Stimulated activated CD4-positive, alpha-beta T cell treated with anti-CD3 and anti-CD28 coated beads, Interleukin-1b, Interleukin-23, amount 100 ng/mL, for 4 hours (primary cell): ENCODE data around the gene IL13RA1.
"Not testable (repeated sequence)": the region's sequence is repeated elsewhere in the genome, so short reads cannot be mapped to it uniquely, and the experiment has no call there.

Experiments used
- DNase-seq, 2 donors: peaks; one replicate each; pipeline ENCODE4 v3.0.0-alpha.2; 2020; ENCODE audit warnings: low read depth in 2 of 2

Gene IL13RA1

GRCh38 chrX:118729042-118729652 is 1.7 kb downstream of the IL13RA1 start:
- DNase-seq: no peak

DNA sequence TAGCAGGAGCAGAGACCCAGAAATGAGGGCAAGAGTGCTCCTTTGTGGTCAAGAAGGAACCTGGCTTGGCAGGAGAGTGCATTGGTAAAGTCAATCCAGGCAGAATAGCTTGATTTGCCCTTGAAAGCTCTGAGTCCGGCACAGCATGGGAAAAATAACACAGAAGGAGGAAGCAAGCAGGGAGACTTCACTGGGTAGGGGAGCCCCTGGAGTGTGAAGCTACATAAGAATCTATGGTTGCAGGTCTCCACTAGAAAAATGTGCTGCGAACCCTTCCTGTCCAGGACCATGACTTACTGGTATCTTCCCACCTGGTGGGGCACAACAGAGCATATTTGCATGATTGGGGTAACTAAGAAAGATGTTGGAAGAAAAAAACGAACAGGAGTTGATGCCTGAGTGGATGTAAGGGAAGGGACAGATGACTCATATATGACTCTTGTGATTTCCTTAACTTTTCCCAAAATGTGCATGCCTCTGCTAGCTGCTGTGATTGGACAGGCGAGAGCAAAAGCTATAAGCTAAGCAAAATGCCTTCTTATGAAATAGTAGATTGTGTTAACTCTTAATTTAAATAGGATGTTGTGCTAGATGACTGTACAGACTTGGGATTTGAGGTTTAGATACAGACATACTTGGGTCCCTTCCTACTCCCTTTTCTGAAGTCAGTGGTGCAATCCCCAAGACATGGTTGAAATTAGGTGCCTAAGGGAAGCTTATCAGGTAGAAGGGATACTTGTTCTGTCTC is 3.3 kb downstream of the IL13RA1 start:
- no peak for DNase-seq

DNA sequence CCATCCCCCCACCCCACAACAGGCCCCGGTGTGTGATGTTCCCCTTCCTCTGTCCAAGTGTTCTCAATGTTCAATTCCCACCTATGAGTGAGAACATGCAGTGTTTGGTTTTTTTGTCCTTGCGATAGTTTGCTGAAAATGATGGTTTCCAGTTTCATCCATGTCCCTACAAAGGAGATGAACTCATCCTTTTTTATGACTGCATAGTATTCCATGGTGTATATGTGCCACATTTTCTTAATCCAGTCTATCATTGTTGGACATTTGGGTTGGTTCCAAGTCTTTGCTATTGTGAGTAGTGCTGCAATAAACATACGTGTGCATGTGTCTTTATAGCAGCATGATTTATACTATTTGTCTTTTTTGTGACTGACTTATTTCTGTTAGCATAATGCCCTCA is 5.1 kb downstream of the IL13RA1 start:
- not testable (repeated sequence) for DNase-seq

- DNase-seq: no peak
Observed at GRCh38 chrX:118734909-118735308, 7.5 kb downstream of the IL13RA1 start.

DNA sequence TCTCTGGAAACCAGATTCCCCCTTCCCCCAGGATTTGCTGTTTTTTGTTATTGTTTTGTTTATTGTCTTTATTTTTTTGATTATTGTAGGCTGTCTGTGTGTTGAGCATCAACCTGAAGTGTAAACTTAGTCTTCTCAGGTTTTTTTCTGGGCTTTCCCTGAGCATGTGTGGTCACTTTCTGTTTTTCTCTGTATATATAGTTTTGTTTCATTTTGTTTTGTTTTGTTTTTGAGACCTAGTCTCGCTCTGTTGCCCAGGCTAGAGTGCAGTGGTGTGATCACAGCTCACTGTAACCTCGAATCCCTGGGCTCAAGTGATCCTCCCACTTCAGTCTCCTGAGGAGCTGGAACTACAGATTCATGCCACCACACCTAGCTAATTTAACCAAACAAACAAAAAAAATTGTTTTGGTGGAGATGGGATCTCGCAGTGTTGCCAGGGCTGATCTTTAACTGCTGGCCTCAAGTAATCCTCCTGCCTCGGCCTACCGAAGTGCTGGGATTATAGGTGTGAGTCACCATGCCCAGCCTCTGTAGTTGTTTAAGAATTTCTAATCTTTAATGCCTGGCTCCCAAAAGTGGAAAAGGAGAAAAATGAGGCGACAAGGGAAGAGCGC is 9.1 kb downstream of the IL13RA1 start:
- DNase-seq: no peak

- no peak for DNase-seq
Observed at GRCh38 chrX:118739577-118739976, 12.2 kb downstream of the IL13RA1 start.

- no peak for DNase-seq
Observed at GRCh38 chrX:118740276-118740889, 13.0 kb downstream of the IL13RA1 start.

DNA sequence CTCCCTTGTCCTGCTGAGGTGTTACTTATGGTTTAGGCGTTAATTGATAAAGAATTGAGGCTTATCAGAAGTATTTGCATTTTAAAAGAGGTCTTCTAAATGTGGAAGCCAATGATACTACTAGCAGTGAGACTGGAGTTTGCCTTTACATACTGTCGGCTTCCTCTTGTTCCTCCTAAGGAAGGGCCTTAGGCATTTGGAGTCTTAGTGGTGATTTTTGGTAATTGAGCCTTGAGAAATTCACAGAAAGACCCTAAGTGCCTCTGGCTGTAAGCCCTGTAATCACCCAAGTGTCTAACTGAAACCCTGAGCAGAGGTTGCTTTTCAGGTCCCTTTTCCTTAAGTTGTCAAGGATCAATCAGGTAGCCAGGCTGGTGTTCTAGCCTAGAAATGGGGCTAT is 14.8 kb downstream of the IL13RA1 start:
- DNase-seq: no peak

DNA sequence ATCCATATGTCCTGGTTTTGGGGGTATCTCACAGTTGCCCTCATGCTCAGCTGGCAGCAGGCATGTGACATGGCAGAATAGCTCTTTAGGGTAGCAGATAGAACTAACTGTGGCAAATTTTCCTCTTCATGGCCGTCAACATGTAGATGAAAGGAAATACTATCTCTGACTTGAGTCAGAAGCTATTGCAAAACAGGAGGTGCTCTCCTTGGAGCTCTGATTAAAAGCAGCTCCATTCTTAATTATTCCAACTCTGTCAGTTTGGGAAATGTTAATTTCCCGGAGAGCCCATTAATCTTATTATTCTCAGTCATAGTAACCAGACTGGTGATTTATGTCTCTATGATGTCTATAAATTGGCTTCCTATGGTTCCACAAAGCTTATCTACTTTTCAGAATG is 18.2 kb downstream of the IL13RA1 start:
- DNase-seq: no peak

DNA sequence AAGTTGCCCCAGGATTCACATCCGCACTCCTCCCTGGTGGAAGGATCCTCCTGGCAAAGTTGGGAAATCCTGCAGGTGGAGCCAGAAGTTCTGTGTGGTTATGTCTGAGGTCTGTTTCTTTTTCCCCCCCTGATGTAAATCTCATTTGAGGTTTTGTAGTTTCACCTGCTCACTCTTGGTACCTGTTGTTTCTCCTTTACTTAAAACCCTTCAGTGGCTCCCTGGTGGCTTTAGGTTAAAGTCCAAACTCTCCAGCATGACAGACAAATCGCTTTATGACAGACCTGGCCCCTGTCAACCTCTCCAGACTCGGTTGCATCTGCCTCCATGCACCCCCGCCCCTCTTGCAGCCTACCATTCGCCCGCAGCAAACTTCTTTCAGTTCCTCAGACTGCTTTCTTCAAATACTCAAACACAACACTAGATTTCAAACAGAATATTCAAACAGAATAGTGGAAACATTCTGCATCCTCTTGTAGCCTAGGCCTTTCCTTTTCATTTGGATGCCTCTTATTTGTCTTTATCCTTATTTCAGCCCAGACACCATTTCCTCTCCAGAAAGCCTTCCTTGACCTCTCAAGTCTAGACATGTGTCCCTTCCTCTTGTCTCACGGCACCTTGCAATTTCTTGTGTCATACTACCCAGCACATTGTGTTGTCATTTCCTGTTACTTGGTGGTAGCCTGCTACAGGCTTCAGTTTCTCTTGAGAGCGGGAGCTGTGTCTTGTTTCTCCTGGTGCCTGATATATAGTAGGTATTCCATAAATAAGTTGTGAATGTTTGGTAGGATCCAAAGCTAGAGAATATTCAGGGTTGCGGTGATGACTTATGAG is 24.8 kb downstream of the IL13RA1 start:
- no peak for DNase-seq

DNA sequence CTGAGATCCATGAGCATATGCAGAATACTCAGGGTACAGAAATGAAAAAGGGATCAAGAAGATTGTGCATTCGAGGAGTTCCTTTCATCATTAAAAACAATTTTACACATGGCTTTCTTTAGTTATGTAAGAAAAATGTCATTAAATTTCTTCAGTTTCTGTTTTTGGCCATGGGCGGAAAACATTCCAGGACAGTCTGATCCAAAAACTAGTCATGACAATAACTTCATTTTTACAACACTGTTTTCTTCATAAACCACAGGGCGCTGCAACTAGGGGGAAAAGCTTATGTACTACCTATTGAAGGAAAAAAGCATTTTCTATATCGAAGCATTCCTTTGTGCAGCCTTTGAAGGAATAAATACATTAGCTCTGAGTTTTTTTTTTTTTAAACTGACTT is 28.2 kb downstream of the IL13RA1 start:
- no peak for DNase-seq

GRCh38 chrX:118756101-118756500 is 28.7 kb downstream of the IL13RA1 start:
- no peak for DNase-seq

DNA sequence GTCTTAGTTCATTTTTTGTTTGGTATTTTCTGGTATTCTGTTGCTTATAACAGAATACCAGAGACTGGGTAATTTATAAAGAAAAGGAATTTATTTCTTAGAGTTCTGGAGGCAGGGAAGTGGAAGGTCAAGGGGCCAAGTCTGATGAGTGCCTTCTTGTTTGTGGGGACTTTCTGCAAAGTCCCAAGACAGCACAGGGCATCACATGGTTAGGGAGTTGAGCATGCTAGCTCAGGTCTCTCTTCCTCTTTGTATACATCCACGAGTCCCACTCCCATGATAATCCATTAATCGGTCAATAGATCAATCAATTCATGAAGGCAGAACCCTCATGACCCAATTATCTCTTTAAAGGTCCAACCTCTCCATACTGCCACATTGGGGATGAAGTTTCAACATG is 31.1 kb downstream of the IL13RA1 start:
- no peak for DNase-seq

DNA sequence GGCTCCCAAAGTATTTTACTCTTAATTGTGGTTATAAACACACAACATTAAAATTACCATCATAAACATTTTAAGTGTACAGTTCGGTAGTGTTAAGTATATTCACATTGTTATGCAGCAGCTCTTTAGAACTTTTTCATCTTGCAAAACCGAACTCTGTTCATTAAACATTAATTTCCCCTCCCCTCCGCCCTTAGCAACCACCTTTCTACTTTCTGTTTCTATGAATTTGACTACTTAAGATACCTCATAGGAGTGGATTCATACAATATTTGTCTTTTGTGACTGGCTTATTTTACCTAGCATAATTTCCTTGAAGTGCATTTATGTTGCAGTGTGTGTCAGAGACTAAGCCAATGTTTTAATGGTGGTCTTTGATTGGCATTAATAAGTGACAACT is 32.6 kb downstream of the IL13RA1 start:
- DNase-seq: no peak

DNA sequence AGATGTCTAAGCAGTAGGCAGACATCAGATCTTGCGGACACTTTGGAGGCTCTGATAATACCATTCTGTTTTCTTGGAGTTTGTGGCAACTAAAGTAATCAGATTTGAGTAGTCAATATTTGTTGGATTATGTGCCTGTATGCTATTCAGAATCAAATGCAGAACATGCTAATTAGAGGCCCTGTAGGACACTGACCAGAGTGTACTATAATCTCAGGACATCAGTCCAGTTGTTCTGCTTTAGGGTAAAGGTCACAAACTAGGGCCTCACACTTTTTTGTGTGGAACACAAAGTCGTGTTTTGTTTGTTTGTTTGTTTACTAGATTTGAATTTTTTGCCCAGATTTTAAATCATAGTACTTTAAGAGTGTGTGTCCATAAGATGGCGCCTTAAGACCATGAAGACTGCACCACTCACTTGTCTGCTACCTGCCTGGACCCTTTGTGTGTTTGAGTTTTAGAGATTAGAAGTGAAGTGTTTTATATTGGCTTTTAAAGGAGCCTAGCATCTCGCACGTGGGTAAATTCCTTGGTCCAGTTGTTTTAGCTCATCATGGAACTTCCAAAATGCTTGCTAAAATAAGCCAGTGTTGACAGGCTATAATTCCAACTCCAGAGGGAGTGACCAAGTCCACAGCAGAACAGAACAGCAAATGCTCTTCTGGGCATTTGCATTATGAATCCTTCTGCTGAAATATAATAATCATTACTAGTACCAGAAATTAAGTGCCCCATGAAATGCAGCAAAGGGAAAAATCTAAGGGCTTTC is 34.7 kb downstream of the IL13RA1 start:
- DNase-seq: no peak

GRCh38 chrX:118763489-118763888 is 36.1 kb downstream of the IL13RA1 start:
- DNase-seq: no peak

- no peak for DNase-seq
Observed at GRCh38 chrX:118764122-118764521, 36.7 kb downstream of the IL13RA1 start.

GRCh38 chrX:118770133-118770760 is 42.8 kb downstream of the IL13RA1 start:
- DNase-seq: no peak

DNA sequence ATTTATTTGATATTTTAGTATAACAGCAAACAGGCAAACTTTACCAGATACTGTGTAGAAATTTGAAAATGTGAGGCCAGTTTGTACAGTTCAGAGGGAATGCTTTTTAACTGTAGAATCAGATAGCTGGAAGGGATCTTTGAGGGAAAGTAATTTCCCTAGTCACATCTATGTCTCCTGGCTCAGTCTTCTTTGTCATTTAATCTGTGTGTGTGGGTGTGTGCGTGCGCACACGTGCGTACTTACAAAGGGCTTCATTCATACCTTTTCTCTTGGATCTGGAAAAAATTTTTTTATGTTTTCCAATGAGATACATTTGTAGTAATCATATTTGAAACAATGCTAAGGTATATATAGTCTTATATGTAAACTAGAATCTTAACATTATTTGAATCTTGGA is 44.6 kb downstream of the IL13RA1 start:
- DNase-seq: no peak

DNA sequence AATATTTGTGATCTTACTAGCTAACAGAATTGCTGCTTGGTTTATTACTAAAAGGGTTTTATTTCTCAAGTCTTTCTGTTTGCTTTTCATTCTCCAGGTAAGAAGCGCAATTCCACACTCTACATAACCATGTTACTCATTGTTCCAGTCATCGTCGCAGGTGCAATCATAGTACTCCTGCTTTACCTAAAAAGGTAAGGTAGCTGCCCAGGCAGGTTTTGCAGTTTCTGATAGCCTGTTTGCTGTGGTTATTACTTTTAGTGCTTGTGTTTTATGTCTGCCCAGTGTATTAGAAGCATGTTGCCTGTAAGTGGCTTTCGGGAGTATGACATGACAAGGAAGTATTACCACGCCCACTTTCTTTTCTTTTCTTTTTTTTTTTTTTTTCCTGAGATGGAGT is 46.4 kb downstream of the IL13RA1 start:
- DNase-seq: no peak

DNA sequence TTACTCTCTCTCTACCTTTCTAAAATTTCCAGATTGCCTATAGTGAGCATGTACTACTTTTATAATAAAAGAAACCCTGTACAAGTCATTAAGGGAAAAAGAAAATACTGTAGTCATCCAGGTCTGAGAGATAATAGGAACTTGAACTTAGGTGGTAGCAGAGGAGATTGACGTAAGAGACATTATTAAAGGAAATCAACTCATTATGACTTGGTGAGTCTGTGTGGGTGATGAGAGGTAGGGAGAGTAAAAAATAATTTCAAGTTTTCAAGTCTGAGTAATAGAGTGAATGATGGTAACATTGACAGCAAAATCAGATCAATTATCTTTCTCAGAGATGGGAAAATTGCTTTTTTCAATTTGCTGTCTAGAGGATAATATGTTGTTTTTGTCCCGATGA is 52.2 kb downstream of the IL13RA1 start:
- no peak for DNase-seq
